Endothelial cell (in vitro differentiated cells): ENCODE measurements around the gene WASHC4. TPM values are rescaled to one million over a fixed set of nuclear protein-coding genes. Genes with fewer than 3 reads are reported as not detected.

Experiments
- DNase-seq: peaks from one replicate; pipeline ENCODE4 v3.0.0; 2021; ENCODE audit warnings: low spot score
- H3K27ac Mint-ChIP-seq: one replicate; pipeline ENCODE4 v1.8.0; 2021; ENCODE audit warnings: mixed read lengths, inconsistent platforms; ENCODE audit not compliant: unreplicated experiment
- H3K27me3 Mint-ChIP-seq: one replicate; pipeline ENCODE4 v1.8.0; 2021; ENCODE audit warnings: mild to moderate bottlenecking, moderate library complexity, mixed read lengths, inconsistent platforms; ENCODE audit not compliant: unreplicated experiment
- H3K36me3 Mint-ChIP-seq: one replicate; pipeline ENCODE4 v1.8.0; 2021; ENCODE audit warnings: mild to moderate bottlenecking, low read depth, mixed read lengths, inconsistent platforms; ENCODE audit not compliant: unreplicated experiment
- H3K4me1 Mint-ChIP-seq: one replicate; pipeline ENCODE4 v1.8.0; 2021; ENCODE audit warnings: mild to moderate bottlenecking, mixed read lengths, inconsistent platforms; ENCODE audit not compliant: unreplicated experiment
- H3K4me3 Mint-ChIP-seq: one replicate; pipeline ENCODE4 v1.8.0; 2021; ENCODE audit warnings: mild to moderate bottlenecking, mixed read lengths, inconsistent platforms; ENCODE audit not compliant: unreplicated experiment
- H3K9me3 Mint-ChIP-seq: one replicate; pipeline ENCODE4 v1.8.0; 2021; ENCODE audit warnings: mixed read lengths, inconsistent platforms; ENCODE audit not compliant: unreplicated experiment
- total RNA-seq: library from RNA; stranded (reverse); fragmentation: NEBNext Ultra II Directional; extraction: Animal tissue kit (Norgen Biotek cat#: 25700); gene quantifications from one replicate; pipeline ENCODE4 v1.2.1, GENCODE V29; 2021; ENCODE audit not compliant: unreplicated experiment
- TF ChIP-seq, protein P1 (sequence below): fragments of 200-600 bp; sonication (generic); IDR thresholded peaks from one replicate; pipeline ENCODE4 v1.5.0; 2021; ENCODE audit warnings: antibody characterized with exemption; ENCODE audit not compliant: unreplicated experiment

The WASHC4 gene
- total RNA-seq, 1 donor from 2014 or later, result 90.8 TPM

DNA sequence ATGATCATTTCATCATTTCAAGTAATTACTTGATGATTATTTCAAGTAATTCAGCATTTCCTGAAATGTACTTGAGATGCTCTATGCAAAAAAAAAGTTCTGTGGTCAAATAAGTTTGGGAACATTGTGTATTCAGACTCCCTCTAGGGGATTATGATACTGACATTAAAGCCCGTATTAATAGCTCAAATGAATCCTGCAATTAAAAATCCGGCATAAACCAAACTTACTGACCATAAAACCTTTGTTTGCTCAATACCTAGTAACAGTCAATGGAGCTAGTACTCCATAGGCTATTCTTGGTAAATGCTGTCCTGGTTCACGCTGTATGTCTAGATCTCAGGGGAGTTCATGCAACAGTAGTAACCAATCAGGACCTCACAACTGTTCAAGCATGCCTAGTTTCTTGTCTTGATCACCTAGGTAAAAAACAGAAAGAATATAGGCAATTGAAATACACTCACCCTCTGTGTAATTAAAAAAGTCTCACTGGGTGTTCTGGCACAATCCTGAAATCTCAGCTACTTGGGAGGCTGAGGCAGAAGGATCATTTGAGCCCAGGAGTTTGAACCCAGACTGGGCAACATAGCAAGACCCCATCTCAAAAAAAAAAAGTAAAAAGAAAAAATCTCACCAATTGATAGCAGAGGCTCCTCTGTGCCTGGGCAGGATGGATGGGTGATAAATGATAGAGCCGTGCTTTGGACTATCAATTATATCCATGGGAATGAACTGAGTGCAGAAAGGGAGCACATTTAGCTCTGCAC lies 37.4 kb upstream of the WASHC4 start:
- peaks cover 2% of the 10 kb centered on the region for H3K27me3 Mint-ChIP-seq
- TF ChIP-seq, protein P1, sequence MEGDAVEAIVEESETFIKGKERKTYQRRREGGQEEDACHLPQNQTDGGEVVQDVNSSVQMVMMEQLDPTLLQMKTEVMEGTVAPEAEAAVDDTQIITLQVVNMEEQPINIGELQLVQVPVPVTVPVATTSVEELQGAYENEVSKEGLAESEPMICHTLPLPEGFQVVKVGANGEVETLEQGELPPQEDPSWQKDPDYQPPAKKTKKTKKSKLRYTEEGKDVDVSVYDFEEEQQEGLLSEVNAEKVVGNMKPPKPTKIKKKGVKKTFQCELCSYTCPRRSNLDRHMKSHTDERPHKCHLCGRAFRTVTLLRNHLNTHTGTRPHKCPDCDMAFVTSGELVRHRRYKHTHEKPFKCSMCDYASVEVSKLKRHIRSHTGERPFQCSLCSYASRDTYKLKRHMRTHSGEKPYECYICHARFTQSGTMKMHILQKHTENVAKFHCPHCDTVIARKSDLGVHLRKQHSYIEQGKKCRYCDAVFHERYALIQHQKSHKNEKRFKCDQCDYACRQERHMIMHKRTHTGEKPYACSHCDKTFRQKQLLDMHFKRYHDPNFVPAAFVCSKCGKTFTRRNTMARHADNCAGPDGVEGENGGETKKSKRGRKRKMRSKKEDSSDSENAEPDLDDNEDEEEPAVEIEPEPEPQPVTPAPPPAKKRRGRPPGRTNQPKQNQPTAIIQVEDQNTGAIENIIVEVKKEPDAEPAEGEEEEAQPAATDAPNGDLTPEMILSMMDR, result no peak
- no peaks in the 10 kb centered on the region for H3K4me1 Mint-ChIP-seq
- H3K4me3 Mint-ChIP-seq, result no peak overlapping the region
- no peak for DNase-seq
- H3K27ac Mint-ChIP-seq, result no peak overlapping the region
- no peaks in the 10 kb centered on the region for H3K36me3 Mint-ChIP-seq
- no peaks in the 10 kb centered on the region for H3K9me3 Mint-ChIP-seq

DNA sequence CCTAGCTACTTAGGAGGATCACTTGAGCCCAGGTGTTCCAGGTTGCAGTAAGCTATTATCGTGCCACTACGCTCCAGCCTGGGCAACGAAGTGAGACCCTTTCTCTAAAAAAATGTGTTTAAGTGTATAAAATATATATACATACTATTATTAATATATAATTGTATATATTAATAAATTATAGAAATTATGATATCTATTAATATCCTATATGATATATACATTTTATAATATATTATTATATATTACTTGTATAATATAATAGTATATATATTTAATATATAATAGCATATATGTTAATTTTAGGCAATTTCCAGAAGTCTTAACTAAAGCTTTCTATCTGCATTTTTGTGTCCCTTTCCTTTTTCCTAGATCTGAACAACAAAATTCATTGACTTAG lies 35.5 kb upstream of the WASHC4 start:
- H3K9me3 Mint-ChIP-seq, result no peaks in the 10 kb centered on the region
- no peak overlapping the region for H3K4me3 Mint-ChIP-seq
- H3K27me3 Mint-ChIP-seq, result peaks cover 2% of the 10 kb centered on the region
- TF ChIP-seq, protein P1, result no peak
- H3K4me1 Mint-ChIP-seq, result no peaks in the 10 kb centered on the region
- DNase-seq, result no peak
- H3K27ac Mint-ChIP-seq, result no peak overlapping the region
- H3K36me3 Mint-ChIP-seq, result no peaks in the 10 kb centered on the region

DNA sequence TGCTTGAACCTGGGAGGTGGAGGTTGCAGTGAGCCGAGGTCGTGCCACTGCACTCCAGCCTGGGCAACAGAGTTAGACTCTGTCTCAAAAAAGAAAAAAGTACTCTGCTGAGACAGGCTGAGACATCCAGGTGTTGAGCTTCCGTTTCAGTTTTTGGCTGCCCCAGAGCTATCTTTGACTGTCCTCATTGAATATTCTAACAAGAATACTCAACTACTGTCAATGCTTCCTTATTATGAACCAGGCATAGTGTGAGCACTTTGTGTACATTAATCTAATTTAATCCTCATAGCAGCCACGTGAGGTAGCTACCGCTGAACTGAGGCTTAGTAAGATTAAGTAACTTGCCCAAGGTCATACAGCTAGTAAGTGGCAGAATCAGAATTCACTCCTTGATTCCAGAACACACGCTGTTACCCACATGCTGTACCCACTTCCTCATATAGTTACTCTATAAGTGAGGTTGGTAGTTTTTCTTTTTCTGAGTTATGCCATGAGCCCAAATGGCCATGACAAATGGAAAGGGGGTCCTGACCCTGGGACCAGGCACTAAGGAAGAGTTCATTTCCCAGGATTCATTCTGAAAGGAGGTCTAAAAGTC lies 34.5 kb upstream of the WASHC4 start:
- H3K4me1 Mint-ChIP-seq, result no peaks in the 10 kb centered on the region
- no peaks in the 10 kb centered on the region for H3K9me3 Mint-ChIP-seq
- DNase-seq, result no peak
- no peak overlapping the region for H3K27ac Mint-ChIP-seq
- TF ChIP-seq, protein P1, result no peak
- H3K36me3 Mint-ChIP-seq, result no peaks in the 10 kb centered on the region
- no peak overlapping the region for H3K4me3 Mint-ChIP-seq
- peaks cover 2% of the 10 kb centered on the region for H3K27me3 Mint-ChIP-seq

DNA sequence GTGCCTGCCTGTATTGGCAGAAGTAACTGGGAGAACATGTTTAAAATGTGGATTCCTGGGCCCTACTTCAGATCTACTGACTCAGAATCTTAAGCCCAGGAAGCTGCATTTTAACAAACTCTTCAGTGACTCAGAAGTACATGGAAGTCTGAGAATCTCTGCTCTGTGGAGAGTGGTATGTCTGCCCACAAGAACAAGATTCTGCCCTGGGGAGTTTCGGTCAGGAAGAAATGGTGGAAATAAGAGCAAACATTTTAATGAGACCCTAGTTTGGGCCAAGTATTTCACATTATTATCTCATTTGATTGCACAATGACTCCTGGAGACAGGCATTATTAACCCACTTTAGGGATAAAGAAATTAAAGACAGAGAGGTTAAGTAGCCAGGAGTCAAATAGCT lies 31.4 kb upstream of the WASHC4 start:
- no peaks in the 10 kb centered on the region for H3K9me3 Mint-ChIP-seq
- TF ChIP-seq, protein P1, result no peak
- H3K4me1 Mint-ChIP-seq, result no peaks in the 10 kb centered on the region
- no peak overlapping the region for H3K4me3 Mint-ChIP-seq
- no peak for DNase-seq
- no peaks in the 10 kb centered on the region for H3K36me3 Mint-ChIP-seq
- H3K27ac Mint-ChIP-seq, result no peak overlapping the region
- peaks cover 2% of the 10 kb centered on the region for H3K27me3 Mint-ChIP-seq

DNA sequence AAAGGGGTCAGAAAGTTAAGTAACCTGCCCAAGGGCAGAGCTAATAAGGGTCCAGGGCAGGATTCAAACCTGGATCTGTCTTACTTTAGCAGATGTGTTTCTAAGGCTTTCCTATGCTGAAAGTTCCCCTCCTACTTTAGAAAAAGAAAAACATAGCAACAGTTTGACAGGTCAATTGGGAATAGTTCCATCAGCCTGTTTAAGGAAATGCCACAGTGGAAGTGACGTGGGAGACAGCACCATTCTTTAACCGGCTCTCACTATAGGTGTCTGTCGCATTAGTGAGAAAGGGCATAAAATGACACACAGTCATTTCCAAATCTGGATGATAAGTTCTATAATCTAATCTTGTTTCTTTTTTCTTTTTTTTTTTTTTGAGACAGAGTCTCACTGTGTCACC lies 30.6 kb upstream of the WASHC4 start:
- DNase-seq, result no peak
- H3K4me1 Mint-ChIP-seq, result no peaks in the 10 kb centered on the region
- no peaks in the 10 kb centered on the region for H3K36me3 Mint-ChIP-seq
- peaks cover 2% of the 10 kb centered on the region for H3K27me3 Mint-ChIP-seq
- H3K9me3 Mint-ChIP-seq, result no peaks in the 10 kb centered on the region
- TF ChIP-seq, protein P1, result no peak
- H3K27ac Mint-ChIP-seq, result no peak overlapping the region
- no peak overlapping the region for H3K4me3 Mint-ChIP-seq
